H9 (cell line): Measurements from ENCODE around the gene SMYD4. TPM values are rescaled to one million over a fixed set of nuclear protein-coding genes. Genes with fewer than 3 reads are reported as not detected.
"Not testable (repeated sequence)": the region's sequence is repeated elsewhere in the genome, so short reads cannot be mapped to it uniquely, and the experiment has no call there.

Experiments used
- DNase-seq: peaks from one replicate; pipeline ENCODE4 v3.0.0-alpha.2; 2017
- H2AFZ ChIP-seq: one replicate; pipeline ENCODE4 v1.6.1; 2013; ENCODE audit warnings: mild to moderate bottlenecking, low read length, control low read depth, moderate library complexity
- H2AK5ac ChIP-seq: 2 replicates; pipeline ENCODE4 v1.6.1; 2013; ENCODE audit warnings: low read length, control low read depth, mixed read lengths; ENCODE audit not compliant: insufficient read length
- H2BK120ac ChIP-seq: one replicate; pipeline ENCODE4 v1.6.1; 2013; ENCODE audit warnings: low read depth, mild to moderate bottlenecking, low read length, control low read depth, inconsistent platforms; ENCODE audit not compliant: poor library complexity, severe bottlenecking
- H2BK12ac ChIP-seq: 2 replicates; pipeline ENCODE4 v1.6.1; 2013; ENCODE audit warnings: low read length, control low read depth, mixed read lengths, low read depth; ENCODE audit not compliant: insufficient read length
- H2BK15ac ChIP-seq: 2 replicates; pipeline ENCODE4 v1.6.1; 2013; ENCODE audit warnings: low read depth, low read length, control low read depth
- H2BK20ac ChIP-seq: one replicate; pipeline ENCODE4 v1.6.1; 2013; ENCODE audit warnings: low read depth, mild to moderate bottlenecking, low read length, control low read depth, inconsistent platforms; ENCODE audit not compliant: poor library complexity, severe bottlenecking
- H2BK5ac ChIP-seq: 2 replicates; pipeline ENCODE4 v1.6.1; 2013; ENCODE audit warnings: low read length, control low read depth, mixed read lengths; ENCODE audit not compliant: insufficient read length
- H3K14ac ChIP-seq: 2 replicates; pipeline ENCODE4 v1.6.1; 2013; ENCODE audit warnings: low read length, control low read depth; ENCODE audit not compliant: insufficient read depth
- H3K18ac ChIP-seq: 2 replicates; pipeline ENCODE4 v1.6.1; 2013; ENCODE audit warnings: low read depth, mild to moderate bottlenecking, mixed read lengths, low read length, control low read depth; ENCODE audit not compliant: insufficient read length
- H3K23ac ChIP-seq: 2 replicates; pipeline ENCODE4 v1.6.1; 2013; ENCODE audit warnings: low read length, control low read depth, mixed read lengths, low read depth; ENCODE audit not compliant: insufficient read length
- H3K23me2 ChIP-seq: 2 replicates; pipeline ENCODE4 v1.6.1; 2013; ENCODE audit warnings: low read depth, mild to moderate bottlenecking, mixed read lengths, low read length, control low read depth; ENCODE audit not compliant: insufficient read length, poor library complexity, severe bottlenecking
- H3K27ac ChIP-seq: 2 replicates; pipeline ENCODE4 v1.5.1; 2013; ENCODE audit warnings: low read length, control low read depth, mixed read lengths, low read depth; ENCODE audit not compliant: insufficient read length
- H3K27me3 ChIP-seq: 2 replicates; pipeline ENCODE4 v1.6.1; 2013; ENCODE audit warnings: low read length, control low read depth, inconsistent platforms; ENCODE audit not compliant: insufficient read depth
- H3K4ac ChIP-seq: 2 replicates; pipeline ENCODE4 v1.6.1; 2013; ENCODE audit warnings: low read depth, mild to moderate bottlenecking, control low read depth, inconsistent platforms, low read length, moderate library complexity
- H3K4me1 ChIP-seq: 2 replicates; pipeline ENCODE4 v1.6.1; 2013; ENCODE audit warnings: low read length, control low read depth, inconsistent platforms; ENCODE audit not compliant: insufficient read depth
- H3K4me2 ChIP-seq: 2 replicates; pipeline ENCODE4 v1.6.1; 2013; ENCODE audit warnings: low read length, control low read depth, mixed read lengths; ENCODE audit not compliant: insufficient read length, insufficient read depth
- H3K56ac ChIP-seq: 2 replicates; pipeline ENCODE4 v1.6.1; 2013; ENCODE audit warnings: low read depth, mild to moderate bottlenecking, mixed read lengths, low read length, control low read depth; ENCODE audit not compliant: insufficient read length
- H3K79me1 ChIP-seq: 2 replicates; pipeline ENCODE4 v1.6.1; 2013; ENCODE audit warnings: low read depth, mild to moderate bottlenecking, moderate library complexity, low read length, control low read depth, inconsistent platforms; ENCODE audit not compliant: insufficient read depth, poor library complexity, severe bottlenecking
- H3K79me2 ChIP-seq: 2 replicates; pipeline ENCODE4 v1.6.1; 2013; ENCODE audit warnings: low read length, control low read depth, inconsistent platforms; ENCODE audit not compliant: insufficient read depth
- H3K9ac ChIP-seq: 2 replicates; pipeline ENCODE4 v1.6.1; 2013; ENCODE audit warnings: low read length, control low read depth, mixed read lengths; ENCODE audit not compliant: insufficient read length; ENCODE audit errors: extremely low read depth
- H3K9me3 ChIP-seq: one replicate; pipeline ENCODE4 v1.6.1; 2013; ENCODE audit warnings: low read depth, low read length, inconsistent platforms; ENCODE audit not compliant: control insufficient read depth
- H3T11ph ChIP-seq: one replicate; pipeline ENCODE4 v1.6.1; 2013; ENCODE audit warnings: mild to moderate bottlenecking, low read length, control low read depth, inconsistent platforms
- H4K20me1 ChIP-seq: one replicate; pipeline ENCODE4 v1.6.1; 2013; ENCODE audit not compliant: control insufficient read depth, insufficient read length, insufficient read depth
- H4K5ac ChIP-seq: 2 replicates; pipeline ENCODE4 v1.6.1; 2013; ENCODE audit warnings: low read depth, mild to moderate bottlenecking, mixed read lengths, low read length, control low read depth; ENCODE audit not compliant: insufficient read length
- H4K8ac ChIP-seq: replicated peaks from 2 replicates; pipeline ENCODE4 v1.6.1; 2013; ENCODE audit warnings: low read length, control low read depth, mixed read lengths, low read depth; ENCODE audit not compliant: insufficient read length
- H4K91ac ChIP-seq: 2 replicates; pipeline ENCODE4 v1.6.1; 2013; ENCODE audit warnings: low read depth, mild to moderate bottlenecking, moderate library complexity, mixed read lengths, low read length, control low read depth; ENCODE audit not compliant: insufficient read length
- H3K27ac Mint-ChIP-seq, 3 experiments: 2 replicates in 2 of 3; 3 replicates in 1 of 3; pipeline ENCODE4 v1.8.0; 2020 to 2021; ENCODE audit warnings: mixed read lengths in 3 of 3, mild to moderate bottlenecking in 1 of 3, moderate library complexity in 1 of 3
- H3K27me3 Mint-ChIP-seq: 2 replicates; pipeline ENCODE4 v1.8.0; 2021; ENCODE audit warnings: low read depth, mild to moderate bottlenecking, moderate library complexity, mixed read lengths
- H3K36me3 Mint-ChIP-seq, 3 experiments: 2 replicates in 2 of 3; 3 replicates in 1 of 3; pipeline ENCODE4 v1.8.0; 2020 to 2021; ENCODE audit warnings: low read depth in 3 of 3, mixed read lengths in 3 of 3; ENCODE audit not compliant: insufficient read depth in 1 of 3
- H3K4me1 Mint-ChIP-seq, 2 experiments: 2 replicates each; pipeline ENCODE4 v1.8.0; 2020; ENCODE audit warnings: mixed read lengths in 2 of 2
- H3K4me3 Mint-ChIP-seq, 2 experiments: 2 replicates in 1 of 2; 3 replicates in 1 of 2; pipeline ENCODE4 v1.8.0; 2020 to 2021; ENCODE audit warnings: mild to moderate bottlenecking in 2 of 2, mixed read lengths in 2 of 2, moderate library complexity in 1 of 2
- H3K9me3 Mint-ChIP-seq, 2 experiments: 2 replicates in 1 of 2; 3 replicates in 1 of 2; pipeline ENCODE4 v1.8.0; 2020; ENCODE audit warnings: mild to moderate bottlenecking in 2 of 2, mixed read lengths in 2 of 2, moderate library complexity in 1 of 2
- WGBS: extraction: QIAGEN DNeasy Blood & Tissue Kit; methylation state at CpG from one replicate; pipeline ENCODE4 v1.1.7; 2013; ENCODE audit warnings: missing lambda C conversion rate, low lambda C conversion rate, mixed read lengths; ENCODE audit not compliant: insufficient read length; ENCODE audit errors: extremely low coverage; 5-methylcytosine and 5-hydroxymethylcytosine counted together
- total RNA-seq: library from RNA; stranded (reverse); gene quantifications from 2 replicates; pipeline ENCODE4 v1.2.1, GENCODE V29; 2021
- TF ChIP-seq, protein P1 (sequence below): fragments of 200-600 bp; sonication (generic); conservative IDR thresholded peaks from 3 replicates; pipeline ENCODE4 v1.8.0; 2021; ENCODE audit warnings: antibody characterized with exemption, mild to moderate bottlenecking

The SMYD4 gene
- total RNA-seq, 1 experiment from 2014 or later: 28.8 TPM

DNA sequence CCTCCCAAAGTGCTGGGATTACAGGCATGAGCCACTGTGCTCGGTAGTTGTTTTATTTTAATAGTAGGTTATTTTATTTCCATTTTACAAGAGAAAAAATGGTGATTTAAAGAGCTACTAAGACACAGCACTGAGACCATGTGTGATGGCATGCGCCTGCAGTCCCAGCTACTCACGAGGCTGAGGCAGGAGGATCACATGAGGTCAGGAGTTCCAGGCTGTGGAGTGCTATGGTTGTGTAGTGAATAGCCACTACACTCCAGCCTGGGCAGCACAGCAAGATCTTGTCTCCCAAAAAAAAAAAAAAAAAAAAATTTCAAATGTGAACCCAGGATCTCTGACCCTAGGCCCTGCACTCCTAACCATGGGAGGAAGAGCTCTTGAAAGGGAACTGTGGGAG, 64.1 kb downstream of the SMYD4 start:
- H3K27ac ChIP-seq: no peak overlapping the region
- peaks cover 6% of the 10 kb centered on the region; the same call in 1 of the 2 replicates for H3K4me1 ChIP-seq
- no peak overlapping the region for H3K14ac ChIP-seq
- H2BK120ac ChIP-seq: no peak overlapping the region
- Mint-ChIP-seq H3K27me3 (peaks cover 2% of the 10 kb centered on the region; the same call in 1 of the 2 replicates), H3K9me3 (no peaks in the 10 kb centered on the region), H3K4me1 (peaks cover 36 to 39% of the 10 kb centered on the region in 2 experiments), H3K27ac (no peak overlapping the region; a peak in 1 of 7 replicates), H3K4me3 (no peak overlapping the region), H3K36me3 (peaks cover 0 to 5% (median 2%) of the 10 kb centered on the region in 3 experiments; a peak in 5 of 7 replicates)
- H2BK20ac ChIP-seq: no peak overlapping the region
- H3K79me2 ChIP-seq: no peaks in the 10 kb centered on the region
- H2BK12ac ChIP-seq: no peak overlapping the region
- H3K4me2 ChIP-seq: no peak overlapping the region
- TF ChIP-seq, protein P1, sequence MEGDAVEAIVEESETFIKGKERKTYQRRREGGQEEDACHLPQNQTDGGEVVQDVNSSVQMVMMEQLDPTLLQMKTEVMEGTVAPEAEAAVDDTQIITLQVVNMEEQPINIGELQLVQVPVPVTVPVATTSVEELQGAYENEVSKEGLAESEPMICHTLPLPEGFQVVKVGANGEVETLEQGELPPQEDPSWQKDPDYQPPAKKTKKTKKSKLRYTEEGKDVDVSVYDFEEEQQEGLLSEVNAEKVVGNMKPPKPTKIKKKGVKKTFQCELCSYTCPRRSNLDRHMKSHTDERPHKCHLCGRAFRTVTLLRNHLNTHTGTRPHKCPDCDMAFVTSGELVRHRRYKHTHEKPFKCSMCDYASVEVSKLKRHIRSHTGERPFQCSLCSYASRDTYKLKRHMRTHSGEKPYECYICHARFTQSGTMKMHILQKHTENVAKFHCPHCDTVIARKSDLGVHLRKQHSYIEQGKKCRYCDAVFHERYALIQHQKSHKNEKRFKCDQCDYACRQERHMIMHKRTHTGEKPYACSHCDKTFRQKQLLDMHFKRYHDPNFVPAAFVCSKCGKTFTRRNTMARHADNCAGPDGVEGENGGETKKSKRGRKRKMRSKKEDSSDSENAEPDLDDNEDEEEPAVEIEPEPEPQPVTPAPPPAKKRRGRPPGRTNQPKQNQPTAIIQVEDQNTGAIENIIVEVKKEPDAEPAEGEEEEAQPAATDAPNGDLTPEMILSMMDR: no peak
- no CpG with 5 or more reads among the region's 3 CpGs for WGBS
- H2AFZ ChIP-seq: no peak overlapping the region
- H2AK5ac ChIP-seq: no peak overlapping the region
- no peak overlapping the region for H3K23ac ChIP-seq
- H4K5ac ChIP-seq: no peak overlapping the region
- H3K18ac ChIP-seq: no peak overlapping the region
- H3K23me2 ChIP-seq: peaks cover 5% of the 10 kb centered on the region
- H3K9ac ChIP-seq: no peak overlapping the region
- H3K9me3 ChIP-seq: no peaks in the 10 kb centered on the region
- no peak overlapping the region for H4K8ac ChIP-seq
- H4K20me1 ChIP-seq: no peaks in the 10 kb centered on the region
- H3K56ac ChIP-seq: no peak overlapping the region
- no peak overlapping the region for H2BK15ac ChIP-seq
- H3T11ph ChIP-seq: no peak overlapping the region
- no peak overlapping the region for H4K91ac ChIP-seq
- H3K27me3 ChIP-seq: no peaks in the 10 kb centered on the region
- H3K4ac ChIP-seq: no peak overlapping the region
- H2BK5ac ChIP-seq: no peak overlapping the region
- no peaks in the 10 kb centered on the region for H3K79me1 ChIP-seq
- DNase-seq: no peak

DNA sequence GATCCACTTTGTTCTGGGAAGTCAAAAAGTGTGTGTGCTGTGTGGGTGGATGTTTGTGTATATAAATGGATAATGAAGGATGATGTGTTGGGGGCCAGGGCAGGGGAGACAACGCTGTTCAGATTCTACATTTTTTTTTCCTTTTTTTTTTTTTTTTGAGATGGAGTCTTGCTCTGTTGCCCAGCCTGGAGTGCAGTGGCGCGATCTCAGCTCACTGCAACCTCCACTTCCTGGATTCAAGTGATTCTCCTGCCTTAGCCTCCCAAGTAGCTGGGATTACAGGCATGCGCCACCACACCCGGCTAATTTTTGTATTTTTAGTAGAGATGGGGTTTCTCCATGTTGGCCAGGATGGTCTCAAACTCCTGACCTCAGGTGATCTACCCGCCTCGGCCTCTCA, 65.0 kb downstream of the SMYD4 start:
- not testable (repeated sequence) for H3K9me3 ChIP-seq, H2BK20ac ChIP-seq, H3K4ac ChIP-seq, H4K91ac ChIP-seq, H3K27me3 Mint-ChIP-seq, H2AFZ ChIP-seq, H2BK15ac ChIP-seq, H3K9ac ChIP-seq, H2BK120ac ChIP-seq, H3K9me3 Mint-ChIP-seq, H3K23ac ChIP-seq, DNase-seq, H3K23me2 ChIP-seq, H2AK5ac ChIP-seq, H2BK12ac ChIP-seq, H3K14ac ChIP-seq, H3K56ac ChIP-seq, H4K8ac ChIP-seq, H4K5ac ChIP-seq, H3K27ac Mint-ChIP-seq, H3K79me1 ChIP-seq, H3K4me2 ChIP-seq, H3T11ph ChIP-seq, H3K4me3 Mint-ChIP-seq, H3K4me1 ChIP-seq, H2BK5ac ChIP-seq, H4K20me1 ChIP-seq, H3K18ac ChIP-seq, H3K27me3 ChIP-seq, H3K79me2 ChIP-seq, H3K27ac ChIP-seq, H3K36me3 Mint-ChIP-seq
- WGBS: no CpG with 5 or more reads among the region's 7 CpGs
- H3K4me1 Mint-ChIP-seq: peaks cover 31 to 33% of the 10 kb centered on the region in 2 experiments
